Tibial nerve (tissue), 4 donors: ENCODE measurements around the gene CLRN2. TPM values are rescaled to one million over a fixed set of nuclear protein-coding genes. Genes with fewer than 3 reads are reported as not detected.

Source experiments
- DNase-seq, 2 donors: peaks; one replicate each; pipeline ENCODE4 v3.0.0-alpha.2; 2019; ENCODE audit warnings: low spot score in 2 of 2
- H3K27ac ChIP-seq, 4 donors: fragments of 200-600 bp; sonication (generic) in 3 of 4; one replicate each; pipeline ENCODE4 v1.5.1; 2017 to 2019; ENCODE audit warnings: mild to moderate bottlenecking in 1 of 4
- H3K27me3 ChIP-seq, 2 donors: fragments of 200-600 bp; sonication (generic) in 1 of 2; one replicate each; pipeline versions ENCODE4 v1.5.1 to v1.6.0; 2017 to 2019
- H3K36me3 ChIP-seq, 3 donors: fragments of 200-600 bp; sonication (generic); one replicate each; pipeline ENCODE4 v1.5.1; 2018 to 2019
- H3K4me1 ChIP-seq, 4 donors: fragments of 200-600 bp; sonication (generic) in 3 of 4; one replicate each; pipeline ENCODE4 v1.5.1; 2017 to 2019
- H3K4me3 ChIP-seq, 4 donors: fragments of 200-600 bp; sonication (generic) in 3 of 4; one replicate each; pipeline ENCODE4 v1.5.1; 2017 to 2019; ENCODE audit warnings: mild to moderate bottlenecking in 1 of 4, moderate library complexity in 1 of 4
- H3K9me3 ChIP-seq, 4 donors: fragments of 200-600 bp; sonication (generic) in 3 of 4; one replicate each; pipeline ENCODE4 v1.5.1; 2017 to 2019
- CTCF ChIP-seq, 5 experiments: fragments of 200-600 bp in 3 of 5; fragments of 450-650 bp in 2 of 5; sonication (generic) in 3 of 5; IDR thresholded peaks; one replicate each; pipeline ENCODE4 v1.5.1; 2016 to 2019; ENCODE audit warnings: antibody characterized with exemption in 5 of 5, mild to moderate bottlenecking in 3 of 5, moderate library complexity in 2 of 5
- EP300 ChIP-seq, 2 donors: sonication (generic); formaldehyde crosslinking; IDR thresholded peaks; one replicate each; pipeline ENCODE4 v1.6.1; 2017; ENCODE audit warnings: antibody characterized with exemption in 2 of 2, mild to moderate bottlenecking in 1 of 2
- POLR2A ChIP-seq, 2 donors: fragments of 450-650 bp; IDR thresholded peaks; one replicate each; pipeline ENCODE4 v1.6.1; 2017; ENCODE audit warnings: antibody characterized with exemption in 2 of 2, mild to moderate bottlenecking in 2 of 2, moderate library complexity in 2 of 2
- WGBS, 2 donors: methylation state at CpG; one replicate each; pipeline ENCODE4 v1.1.5; 2018; 5-methylcytosine and 5-hydroxymethylcytosine counted together
- total RNA-seq, 4 donors: library from RNA; depleted of rRNA; stranded (reverse); fragments of >200 nt; gene quantifications; one replicate each; pipeline ENCODE4 v1.1.0, GENCODE V29; 2016

The CLRN2 gene
- not detected for total RNA-seq

- Histone ChIP-seq H3K36me3 (no peaks in the 10 kb centered on the region), H3K4me1 (peaks cover 0 to 19% (median 9%) of the 10 kb centered on the region in 4 donors), H3K9me3 (no peaks in the 10 kb centered on the region), H3K4me3 (no peak within 1 kb of the TSS), H3K27me3 (no peaks in the 10 kb centered on the region), H3K27ac (no peak within 1 kb of the TSS)
- 87 to 88% methylated on average over 9 of the region's 9 CpGs for WGBS, 2 donors
- no peak for DNase-seq
- TF ChIP-seq POLR2A (IDR thresholded peaks at IDR 0.05) (no peak), CTCF (IDR thresholded peaks at IDR 0.05) (no peak), EP300 (IDR thresholded peaks at IDR 0.05) (no peak)
Observed at GRCh38 chr4:17514865-17515264, at the start of gene CLRN2. CLRN2 (plus strand) TSS chr4:17515165; CDS start chr4:17515267, 102 bp downstream.

GRCh38 chr4:17468619-17469221, 46.2 kb upstream of the CLRN2 start:
- H3K4me3 ChIP-seq, result no peak overlapping the region
- no peak overlapping the region for H3K27ac ChIP-seq
- H3K4me1 ChIP-seq, result no peaks in the 10 kb centered on the region
- H3K27me3 ChIP-seq, result no peaks in the 10 kb centered on the region
- TF ChIP-seq POLR2A (IDR thresholded peaks at IDR 0.05) (no peak), CTCF (IDR thresholded peaks at IDR 0.05) (peak in 4 of 5 experiments; percentile 25 to 52 (median 51))
- 37 to 38% methylated on average over 9 of the region's 9 CpGs for WGBS, 2 donors
- no peaks in the 10 kb centered on the region for H3K36me3 ChIP-seq
- DNase-seq, result no peak
- no peaks in the 10 kb centered on the region for H3K9me3 ChIP-seq

GRCh38 chr4:17469931-17470674, 44.9 kb upstream of the CLRN2 start:
- Histone ChIP-seq H3K27ac (no peak overlapping the region), H3K4me1 (no peaks in the 10 kb centered on the region), H3K9me3 (no peaks in the 10 kb centered on the region), H3K36me3 (no peaks in the 10 kb centered on the region), H3K4me3 (no peak overlapping the region), H3K27me3 (no peaks in the 10 kb centered on the region)
- no peak for DNase-seq
- TF ChIP-seq EP300 (IDR thresholded peaks at IDR 0.05), result no peak
- TF ChIP-seq POLR2A (IDR thresholded peaks at IDR 0.05), result no peak
- TF ChIP-seq CTCF (IDR thresholded peaks at IDR 0.05), result no peak
- 55 to 56% methylated on average over 11 of the region's 11 CpGs for WGBS, 2 donors

GRCh38 chr4:17475481-17475880, 39.5 kb upstream of the CLRN2 start:
- Histone ChIP-seq H3K27ac (no peak overlapping the region), H3K36me3 (peaks cover 0 to 26% (median 0%) of the 10 kb centered on the region in 3 donors), H3K27me3 (no peaks in the 10 kb centered on the region), H3K9me3 (peaks cover 0 to 4% (median 0%) of the 10 kb centered on the region in 4 donors), H3K4me3 (no peak overlapping the region), H3K4me1 (no peaks in the 10 kb centered on the region)
- DNase-seq, result no peak
- TF ChIP-seq EP300 (IDR thresholded peaks at IDR 0.05) (no peak), CTCF (IDR thresholded peaks at IDR 0.05) (no peak), POLR2A (IDR thresholded peaks at IDR 0.05) (no peak)

GRCh38 chr4:17476853-17477252, 38.1 kb upstream of the CLRN2 start:
- WGBS, 2 donors, result 72 to 75% methylated on average over 3 of the region's 3 CpGs
- no peak for TF ChIP-seq CTCF (IDR thresholded peaks at IDR 0.05)
- no peak for TF ChIP-seq EP300 (IDR thresholded peaks at IDR 0.05)
- no peak for TF ChIP-seq POLR2A (IDR thresholded peaks at IDR 0.05)

More at GRCh38 chr4:17476853-17477252, 38.1 kb upstream of the CLRN2 start:
- H3K4me3 ChIP-seq, result no peak overlapping the region
- no peaks in the 10 kb centered on the region for H3K27me3 ChIP-seq
- peaks cover 0 to 40% (median 0%) of the 10 kb centered on the region in 3 donors for H3K36me3 ChIP-seq
- no peak for DNase-seq
- H3K9me3 ChIP-seq, result peaks cover 0 to 18% (median 0%) of the 10 kb centered on the region in 4 donors
- no peak overlapping the region for H3K27ac ChIP-seq
- H3K4me1 ChIP-seq, result no peaks in the 10 kb centered on the region
